Panc1 (cell line): ENCODE measurements around the gene PTPN2.

Experiments
- CTCF ChIP-seq: fragments of 450-650 bp; IDR thresholded peaks from 2 replicates; pipeline ENCODE4 v1.5.1; 2017; ENCODE audit warnings: mild to moderate bottlenecking
- POLR2AphosphoS5 ChIP-seq: IDR thresholded peaks from 2 replicates; pipeline ENCODE4 v1.6.1; 2012; ENCODE audit warnings: mild to moderate bottlenecking, low read depth, low read length, moderate library complexity
- REST ChIP-seq, 2 experiments: IDR thresholded peaks; 2 replicates each; pipeline ENCODE4 v1.6.1; 2011 to 2012; ENCODE audit warnings: low read depth in 2 of 2, control low read depth in 1 of 2, low read length in 1 of 2, mild to moderate bottlenecking in 1 of 2, moderate library complexity in 1 of 2; ENCODE audit not compliant: insufficient read depth in 1 of 2

DNA sequence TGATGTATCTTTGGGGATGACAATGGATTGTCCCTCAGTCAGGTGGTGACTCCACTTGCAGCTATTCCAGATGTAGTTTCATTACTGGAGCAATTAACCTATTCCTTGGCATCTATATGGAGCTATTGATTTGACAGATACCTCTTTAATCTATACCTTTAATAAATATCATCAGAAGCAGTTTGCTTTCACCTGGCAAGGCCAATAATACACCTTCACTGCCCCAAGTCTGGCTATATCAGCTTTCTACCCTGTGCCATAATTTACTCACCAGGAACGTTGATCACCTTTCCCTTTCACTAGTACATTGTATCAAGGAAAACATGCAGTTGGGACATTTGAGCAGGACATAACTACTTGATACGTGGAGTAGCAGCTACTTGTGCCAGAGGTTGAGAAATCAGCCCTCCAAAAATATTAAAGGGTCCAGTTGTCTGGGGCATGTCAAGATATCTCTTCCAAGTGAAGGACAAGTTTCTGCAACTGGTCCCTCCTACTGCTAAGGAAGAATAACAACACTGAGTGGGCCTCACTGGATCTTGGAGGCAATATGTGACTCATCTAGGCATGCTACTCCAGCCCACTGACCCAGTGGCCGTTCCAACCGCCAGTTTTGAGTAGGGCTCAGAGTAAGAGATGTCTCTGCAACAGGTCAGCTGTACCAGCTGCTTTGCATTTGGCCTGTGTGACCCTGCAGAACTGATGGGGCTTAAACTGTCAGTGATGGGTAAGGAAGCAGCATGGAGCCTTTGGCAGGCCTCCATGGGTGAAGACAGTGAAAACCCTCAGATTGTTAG lies 114.2 kb downstream of the PTPN2 start:
- no peak for TF ChIP-seq CTCF
- TF ChIP-seq POLR2AphosphoS5, result no peak
- no peak for TF ChIP-seq REST (IDR thresholded peaks at IDR 0.05; ENCODE audit: insufficient read depth in 1 of 2, low read depth in 2 of 2, low read length in 1 of 2)
